HEK293T (cell line): Measurements from ENCODE around the gene NUDT17.
"Not testable (repeated sequence)": the region's sequence is repeated elsewhere in the genome, so short reads cannot be mapped to it uniquely, and the experiment has no call there.

Experiments used
- CTCF ChIA-PET: fragments of 350-600 bp; formaldehyde crosslinking; extraction: SDS; loops from one replicate; lab custom pipeline; 2021; ENCODE audit warnings: antibody characterized with exemption, inconsistent platforms; lab: Yijun Ruan, JAX
- POLR2A ChIA-PET: fragments of 350-600 bp; formaldehyde crosslinking; extraction: SDS; loops from one replicate; lab custom pipeline; 2020; ENCODE audit warnings: antibody characterized with exemption, inconsistent platforms; lab: Yijun Ruan, JAX
- DNase-seq: peaks from one replicate; pipeline ENCODE4 v3.0.0; 2012; ENCODE audit warnings: mixed read lengths; ENCODE audit errors: extremely low spot score
- ARNT ChIP-seq: fragments of 450-650 bp; IDR thresholded peaks from 2 replicates; pipeline ENCODE4 v1.6.1; 2017; ENCODE audit warnings: mild to moderate bottlenecking
- BHLHE40 ChIP-seq: fragments of 450-650 bp; IDR thresholded peaks from 2 replicates; pipeline ENCODE4 v1.6.1; 2016; ENCODE audit warnings: mild to moderate bottlenecking, moderate library complexity, borderline replicate concordance
- CTBP1 ChIP-seq: fragments of 450-650 bp; IDR thresholded peaks from 2 replicates; pipeline ENCODE4 v1.6.1; 2016; ENCODE audit warnings: borderline replicate concordance
- ELF4 ChIP-seq: fragments of 450-650 bp; IDR thresholded peaks from 2 replicates; pipeline ENCODE4 v1.6.1; 2017; ENCODE audit warnings: antibody characterized with exemption
- FOXA1 ChIP-seq: fragments of 450-650 bp; IDR thresholded peaks from 2 replicates; pipeline ENCODE4 v1.6.1; 2016; ENCODE audit warnings: mild to moderate bottlenecking
- FOXK2 ChIP-seq: fragments of 450-650 bp; IDR thresholded peaks from 2 replicates; pipeline ENCODE4 v1.6.1; 2016; ENCODE audit warnings: mild to moderate bottlenecking
- FOXM1 ChIP-seq: fragments of 450-650 bp; IDR thresholded peaks from 2 replicates; pipeline ENCODE4 v1.6.1; 2017; ENCODE audit warnings: mild to moderate bottlenecking, borderline replicate concordance
- HDGF ChIP-seq: fragments of 450-650 bp; IDR thresholded peaks from 2 replicates; pipeline ENCODE4 v1.6.1; 2017; ENCODE audit warnings: antibody characterized with exemption, borderline replicate concordance
- L3MBTL2 ChIP-seq: fragments of 450-650 bp; conservative IDR thresholded peaks from 2 replicates; pipeline ENCODE4 v1.6.1; 2016; ENCODE audit warnings: mild to moderate bottlenecking
- LEF1 ChIP-seq: fragments of 450-650 bp; IDR thresholded peaks from 2 replicates; pipeline ENCODE4 v1.6.1; 2017; ENCODE audit warnings: mild to moderate bottlenecking, borderline replicate concordance
- NFRKB ChIP-seq: fragments of 450-650 bp; IDR thresholded peaks from 2 replicates; pipeline ENCODE4 v1.6.1; 2016; ENCODE audit warnings: mild to moderate bottlenecking, moderate library complexity
- SP1 ChIP-seq: fragments of 450-650 bp; IDR thresholded peaks from 2 replicates; pipeline ENCODE4 v1.6.1; 2017
- SUZ12 ChIP-seq: fragments of 450-650 bp; IDR thresholded peaks from 2 replicates; pipeline ENCODE4 v1.6.1; 2016; ENCODE audit warnings: mild to moderate bottlenecking
- TARDBP ChIP-seq: fragments of 450-650 bp; IDR thresholded peaks from 2 replicates; pipeline ENCODE4 v1.6.1; 2016
- ZNF384 ChIP-seq: fragments of 450-650 bp; IDR thresholded peaks from 2 replicates; pipeline ENCODE4 v1.6.1; 2016
- TF ChIP-seq, protein P1 (sequence below): fragments of 450-650 bp; IDR thresholded peaks from 2 replicates; pipeline ENCODE4 v1.6.1; 2016

Gene NUDT17

DNA sequence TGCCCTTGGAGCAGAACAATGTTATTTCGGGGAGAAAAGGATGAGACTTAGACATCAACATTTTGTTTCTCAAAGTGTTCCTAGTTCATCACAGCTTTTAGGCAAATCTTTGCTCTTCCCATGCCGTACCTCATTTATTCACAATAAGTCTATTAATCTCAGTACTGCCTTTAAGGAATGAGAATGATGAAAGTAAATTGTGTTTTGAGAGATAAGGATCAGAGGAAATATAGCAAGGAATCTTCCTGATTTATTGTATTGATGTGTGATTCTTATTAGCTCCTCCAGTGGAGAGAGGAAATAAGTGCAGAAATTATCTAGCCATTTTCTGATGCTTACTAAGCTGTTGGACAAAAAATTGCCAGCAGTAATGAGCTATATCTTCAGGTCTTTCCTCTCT lies 19.4 kb upstream of the NUDT17 start:
- no peak for TF ChIP-seq ELF4
- TF ChIP-seq BHLHE40: no peak
- no peak for TF ChIP-seq NFRKB
- TF ChIP-seq TARDBP: no peak
- TF ChIP-seq HDGF: no peak
- no peak for TF ChIP-seq SUZ12
- no peak for DNase-seq
- POLR2A ChIA-PET: interaction anchor here (1.3 to 3.4 kb wide), 2 partner anchors 33 to 226 kb away, joined by 3 to 27 read pairs; partner anchors contain the start of gene PIAS3
- CTCF ChIA-PET: interaction anchor here (0.6 to 3.7 kb wide), 2 partner anchors 15 to 19 kb away, joined by 3 to 17 read pairs; partner anchors contain the start of gene NUDT17

DNA sequence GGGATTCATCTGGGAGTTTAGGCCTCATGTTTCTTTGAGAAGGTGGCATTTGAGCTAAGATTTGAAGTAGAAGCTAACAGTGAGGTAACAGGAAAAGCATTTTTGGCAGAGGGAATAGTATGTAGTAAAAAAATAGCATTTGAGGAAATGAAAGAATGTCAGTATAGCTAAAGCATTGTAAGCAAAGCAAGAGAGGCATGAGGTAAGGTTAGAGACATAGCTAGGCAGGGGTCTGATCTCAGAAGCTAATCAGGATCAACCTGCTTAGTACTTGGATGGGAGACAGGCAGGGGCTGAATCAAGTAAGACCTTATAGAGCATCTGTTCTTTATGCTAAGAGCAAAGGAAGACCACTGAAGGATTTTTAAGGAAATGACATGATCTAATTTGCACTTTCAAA lies 17.5 kb upstream of the NUDT17 start:
- ChIA-PET POLR2A (no interaction called here), CTCF (interaction anchor here (1.4 kb wide), 1 partner anchor 17 kb away, joined by 3 read pairs; the partner anchor contains the start of gene NUDT17)
- TF ChIP-seq ARNT: no peak
- no peak for TF ChIP-seq FOXK2
- no peak for TF ChIP-seq FOXA1
- no peak for TF ChIP-seq NFRKB
- no peak for TF ChIP-seq ZNF384
- no peak for TF ChIP-seq BHLHE40
- no peak for TF ChIP-seq FOXM1
- TF ChIP-seq LEF1: no peak
- TF ChIP-seq TARDBP: no peak
- TF ChIP-seq HDGF: no peak
- no peak for TF ChIP-seq ELF4
- TF ChIP-seq SUZ12: no peak
- TF ChIP-seq L3MBTL2: no peak
- TF ChIP-seq SP1: no peak
- no peak for TF ChIP-seq CTBP1
- TF ChIP-seq, protein P1, sequence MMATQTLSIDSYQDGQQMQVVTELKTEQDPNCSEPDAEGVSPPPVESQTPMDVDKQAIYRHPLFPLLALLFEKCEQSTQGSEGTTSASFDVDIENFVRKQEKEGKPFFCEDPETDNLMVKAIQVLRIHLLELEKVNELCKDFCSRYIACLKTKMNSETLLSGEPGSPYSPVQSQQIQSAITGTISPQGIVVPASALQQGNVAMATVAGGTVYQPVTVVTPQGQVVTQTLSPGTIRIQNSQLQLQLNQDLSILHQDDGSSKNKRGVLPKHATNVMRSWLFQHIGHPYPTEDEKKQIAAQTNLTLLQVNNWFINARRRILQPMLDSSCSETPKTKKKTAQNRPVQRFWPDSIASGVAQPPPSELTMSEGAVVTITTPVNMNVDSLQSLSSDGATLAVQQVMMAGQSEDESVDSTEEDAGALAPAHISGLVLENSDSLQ: no peak
- DNase-seq: no peak

GRCh38 chr1:145828367-145829026 lies 16.9 kb upstream of the NUDT17 start:
- no peak for DNase-seq
- POLR2A ChIA-PET: no interaction called here
- TF ChIP-seq TARDBP: no peak
- no peak for TF ChIP-seq SUZ12
- TF ChIP-seq LEF1: no peak
- no peak for TF ChIP-seq FOXA1
- no peak for TF ChIP-seq FOXM1
- TF ChIP-seq L3MBTL2: no peak
- TF ChIP-seq, protein P1: no peak
- CTCF ChIA-PET: interaction anchor here (1.4 kb wide), 1 partner anchor 16 kb away, joined by 3 read pairs; the partner anchor contains the start of gene NUDT17

- POLR2A ChIA-PET: interaction anchor here (0.5 kb wide), 1 partner anchor 14 kb away, joined by 3 read pairs; no protein-coding TSS in a partner anchor
Observed at GRCh38 chr1:145830810-145831209, 14.6 kb upstream of the NUDT17 start.

DNA sequence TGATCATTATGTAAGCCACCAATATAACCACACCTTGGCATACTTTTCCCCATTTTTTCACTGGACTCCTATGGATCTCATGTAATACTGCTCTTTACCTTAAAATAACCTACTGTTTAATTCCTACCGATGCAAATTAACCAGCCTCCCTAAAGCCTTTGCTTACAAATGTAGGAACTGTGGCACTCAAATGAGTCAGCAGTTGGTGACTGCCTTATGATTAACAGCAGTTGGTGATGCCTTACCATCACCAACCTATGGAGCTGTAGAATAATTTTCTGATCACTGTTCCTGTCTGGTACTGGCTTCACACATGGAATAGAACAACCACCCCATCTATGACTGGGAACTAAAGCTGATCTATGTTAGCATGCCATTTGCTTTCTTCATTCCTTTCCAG lies 7.8 kb upstream of the NUDT17 start:
- ChIA-PET CTCF (no interaction called here), POLR2A (interaction anchor here (1.2 kb wide), 2 partner anchors 8 to 127 kb away, joined by 3 read pairs; partner anchors contain the start of genes ANKRD34A, NUDT17 and POLR3GL)
- TF ChIP-seq SP1 (no peak), TARDBP (no peak), HDGF (no peak), CTBP1 (no peak), L3MBTL2 (no peak), SUZ12 (no peak), LEF1 (no peak), ARNT (no peak)
- TF ChIP-seq, protein P1: no peak
- DNase-seq: no peak

More at GRCh38 chr1:145830810-145831209, 14.6 kb upstream of the NUDT17 start:
- CTCF ChIA-PET, DNase-seq: not testable (repeated sequence)

GRCh38 chr1:145843031-145843430 lies 2.4 kb upstream of the NUDT17 start:
- DNase-seq: no peak
- TF ChIP-seq FOXA1 (no peak), LEF1 (no peak), ARNT (no peak), FOXK2 (no peak), FOXM1 (no peak), NFRKB (no peak), L3MBTL2 (no peak), SP1 (no peak), HDGF (no peak), SUZ12 (no peak), CTBP1 (no peak), ELF4 (no peak), BHLHE40 (no peak), ZNF384 (no peak), TARDBP (no peak)
- TF ChIP-seq, protein P1: no peak
- CTCF ChIA-PET: interaction anchor here (7.3 kb wide), 1 partner anchor 16 kb away, joined by 97 read pairs; the partner anchor contains the start of gene PIAS3
- POLR2A ChIA-PET: no interaction called here
